ENCODE measurements around the gene TEAD1.
A peak's percentile ranks its signal among the peaks of the same experiment; 100 is the strongest.

Gene TEAD1

GRCh38 chr11:12786450-12786849, 112.2 kb downstream of the TEAD1 start:
- Histone ChIP-seq H3K27ac (ENCODE audit: low read depth, low read length) (no peak overlapping the region), H3K27me3 (ENCODE audit: control insufficient read depth in 1 of 2, insufficient read depth in 2 of 2, low read length in 2 of 2) (no peaks in the 10 kb centered on the region), H3K9me3 (ENCODE audit: low read length) (no peaks in the 10 kb centered on the region), H3K4me3 (ENCODE audit: low read depth in 1 of 2, low read length in 2 of 2) (no peak overlapping the region), H3K36me3 (ENCODE audit: insufficient read depth, low read length) (no peaks in the 10 kb centered on the region), H3K9ac (ENCODE audit: low read length) (no peak overlapping the region), H3K4me1 (ENCODE audit: insufficient read depth, low read length) (peaks cover 19% of the 10 kb centered on the region)

DNA sequence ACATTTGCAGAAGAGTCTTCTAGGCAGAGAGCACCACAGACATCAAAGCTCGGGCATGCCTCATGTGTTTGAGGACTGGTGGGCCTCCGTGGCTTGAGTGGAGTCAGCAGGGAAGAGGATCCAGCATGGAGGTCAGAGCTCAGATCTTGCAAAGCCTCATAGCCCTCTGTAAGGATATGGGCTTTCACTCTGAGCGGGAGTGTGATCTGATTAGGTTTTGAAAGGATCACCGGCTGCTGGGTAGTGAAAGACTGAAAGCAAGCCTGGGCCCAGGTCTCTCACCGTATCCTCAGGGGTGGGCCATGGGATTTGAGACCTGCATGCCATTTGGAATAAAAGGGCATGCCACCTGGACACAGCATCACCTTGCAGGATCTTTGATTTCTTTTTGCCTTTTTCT, 112.7 kb downstream of the TEAD1 start:
- Histone ChIP-seq H3K9me3 (ENCODE audit: low read length) (no peaks in the 10 kb centered on the region), H3K36me3 (ENCODE audit: insufficient read depth, low read length) (no peaks in the 10 kb centered on the region), H3K27ac (ENCODE audit: low read depth, low read length) (no peak overlapping the region), H3K4me1 (ENCODE audit: insufficient read depth, low read length) (peaks cover 19% of the 10 kb centered on the region), H3K9ac (ENCODE audit: low read length) (no peak overlapping the region), H3K27me3 (ENCODE audit: control insufficient read depth in 1 of 2, insufficient read depth in 2 of 2, low read length in 2 of 2) (no peaks in the 10 kb centered on the region), H3K4me3 (ENCODE audit: low read depth in 1 of 2, low read length in 2 of 2) (no peak overlapping the region)

GRCh38 chr11:12787847-12788246, 113.6 kb downstream of the TEAD1 start:
- Histone ChIP-seq H3K27me3 (ENCODE audit: control insufficient read depth in 1 of 2, insufficient read depth in 2 of 2, low read length in 2 of 2) (no peaks in the 10 kb centered on the region), H3K9ac (ENCODE audit: low read length) (no peak overlapping the region), H3K27ac (ENCODE audit: low read depth, low read length) (no peak overlapping the region), H3K9me3 (ENCODE audit: low read length) (no peaks in the 10 kb centered on the region), H3K4me1 (ENCODE audit: insufficient read depth, low read length) (peaks cover 19% of the 10 kb centered on the region), H3K4me3 (ENCODE audit: low read depth in 1 of 2, low read length in 2 of 2) (no peak overlapping the region), H3K36me3 (ENCODE audit: insufficient read depth, low read length) (no peaks in the 10 kb centered on the region)

DNA sequence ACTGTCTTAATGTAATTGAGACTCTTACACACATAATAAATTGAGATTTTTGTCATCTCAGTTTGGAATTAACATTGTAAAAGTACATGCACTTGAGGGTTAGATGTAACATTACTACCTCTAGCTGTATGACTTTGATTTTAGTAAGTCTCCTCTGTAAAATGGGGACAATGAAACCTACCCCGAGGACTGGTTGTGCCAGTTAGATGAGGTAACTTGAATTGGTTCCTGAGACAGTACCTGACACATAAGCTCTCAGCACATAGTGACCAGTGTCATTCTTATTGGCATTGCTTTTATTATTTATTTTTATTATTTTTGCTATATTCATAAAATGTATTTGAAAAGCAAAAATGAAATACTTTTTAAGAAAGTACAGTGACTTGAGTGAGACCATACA, 114.8 kb downstream of the TEAD1 start:
- Histone ChIP-seq H3K4me1 (ENCODE audit: insufficient read depth, low read length) (peaks cover 19% of the 10 kb centered on the region), H3K27ac (ENCODE audit: low read depth, low read length) (no peak overlapping the region), H3K36me3 (ENCODE audit: insufficient read depth, low read length) (no peaks in the 10 kb centered on the region), H3K4me3 (ENCODE audit: low read depth in 1 of 2, low read length in 2 of 2) (no peak overlapping the region), H3K27me3 (ENCODE audit: control insufficient read depth in 1 of 2, insufficient read depth in 2 of 2, low read length in 2 of 2) (no peaks in the 10 kb centered on the region), H3K9me3 (ENCODE audit: low read length) (no peaks in the 10 kb centered on the region), H3K9ac (ENCODE audit: low read length) (no peak overlapping the region)

GRCh38 chr11:12789596-12790215, 115.5 kb downstream of the TEAD1 start:
- H3K27me3 ChIP-seq (ENCODE audit: control insufficient read depth in 1 of 2, insufficient read depth in 2 of 2, low read length in 2 of 2): no peaks in the 10 kb centered on the region
- H3K9ac ChIP-seq (ENCODE audit: low read length): no peak overlapping the region
- H3K9me3 ChIP-seq (ENCODE audit: low read length): no peaks in the 10 kb centered on the region
- H3K4me1 ChIP-seq (ENCODE audit: insufficient read depth, low read length): peaks cover 18% of the 10 kb centered on the region
- H3K4me3 ChIP-seq (ENCODE audit: low read depth in 1 of 2, low read length in 2 of 2): no peak overlapping the region
- no peaks in the 10 kb centered on the region for H3K36me3 ChIP-seq (ENCODE audit: insufficient read depth, low read length)
- peak overlapping the region; percentile 26 for H3K27ac ChIP-seq (ENCODE audit: low read depth, low read length)

DNA sequence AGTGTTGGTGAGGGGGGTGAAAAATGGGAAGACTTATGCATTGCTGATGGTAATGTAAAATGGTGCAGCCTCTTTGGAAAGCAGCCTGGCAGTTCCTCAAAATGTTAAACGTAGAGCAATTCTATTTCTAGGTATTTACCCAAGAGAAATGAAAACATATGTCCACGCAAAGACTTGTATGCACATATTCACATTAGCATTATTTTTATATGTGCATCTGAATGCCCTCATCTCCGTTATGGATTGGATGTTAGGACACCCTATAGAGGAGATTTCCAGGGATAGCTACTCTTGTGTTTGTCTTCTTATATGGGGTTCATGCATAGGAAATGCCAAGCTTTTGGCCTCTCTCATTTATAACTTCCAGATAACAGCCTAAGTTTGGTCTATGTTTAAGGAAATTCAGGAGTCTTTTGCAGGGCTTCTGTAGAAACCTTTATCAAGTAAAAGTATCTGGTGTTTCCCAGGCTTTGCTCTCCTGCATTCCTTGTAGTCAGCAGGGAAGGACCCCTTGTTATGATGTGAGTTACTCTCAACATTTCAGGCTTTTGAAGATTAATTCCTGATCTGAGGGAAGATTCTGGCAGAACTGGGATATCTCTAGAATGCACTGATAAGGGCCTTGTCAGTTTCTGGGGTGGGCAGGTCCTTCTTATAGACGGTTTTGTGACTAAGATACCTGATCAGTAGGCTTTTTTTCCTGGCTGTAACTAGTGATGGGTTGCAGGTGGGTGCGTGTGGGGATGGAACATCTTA, 116.8 kb downstream of the TEAD1 start:
- H3K4me1 ChIP-seq (ENCODE audit: insufficient read depth, low read length): peaks cover 11% of the 10 kb centered on the region
- H3K4me3 ChIP-seq (ENCODE audit: low read depth in 1 of 2, low read length in 2 of 2): no peak overlapping the region
- H3K36me3 ChIP-seq (ENCODE audit: insufficient read depth, low read length): peaks cover 3% of the 10 kb centered on the region
- no peak overlapping the region for H3K9ac ChIP-seq (ENCODE audit: low read length)
- no peak overlapping the region for H3K27ac ChIP-seq (ENCODE audit: low read depth, low read length)
- H3K27me3 ChIP-seq (ENCODE audit: control insufficient read depth in 1 of 2, insufficient read depth in 2 of 2, low read length in 2 of 2): no peaks in the 10 kb centered on the region
- H3K9me3 ChIP-seq (ENCODE audit: low read length): no peaks in the 10 kb centered on the region

DNA sequence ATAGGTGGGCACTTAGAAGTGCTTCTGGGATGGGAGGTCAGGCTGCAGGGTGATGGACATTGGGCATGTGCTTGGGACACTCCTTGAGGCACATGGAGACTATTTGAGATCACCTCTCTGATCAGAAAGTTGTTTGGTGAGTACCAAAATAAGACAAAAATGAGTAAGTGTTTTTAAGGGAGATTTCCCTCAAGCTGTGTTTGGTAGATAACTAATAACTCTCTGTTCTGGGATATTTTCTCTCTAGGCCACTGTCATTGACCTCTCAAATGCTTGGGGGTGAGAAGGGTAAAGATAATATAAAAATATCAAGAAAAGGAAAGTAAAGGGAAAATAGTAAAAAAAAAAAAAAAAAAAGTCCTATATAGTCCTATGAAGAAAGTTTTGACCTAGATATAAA, 117.8 kb downstream of the TEAD1 start:
- H3K4me3 ChIP-seq (ENCODE audit: low read depth in 1 of 2, low read length in 2 of 2): no peak overlapping the region
- no peaks in the 10 kb centered on the region for H3K27me3 ChIP-seq (ENCODE audit: control insufficient read depth in 1 of 2, insufficient read depth in 2 of 2, low read length in 2 of 2)
- H3K9ac ChIP-seq (ENCODE audit: low read length): no peak overlapping the region
- peaks cover 3% of the 10 kb centered on the region for H3K36me3 ChIP-seq (ENCODE audit: insufficient read depth, low read length)
- no peaks in the 10 kb centered on the region for H3K9me3 ChIP-seq (ENCODE audit: low read length)
- no peak overlapping the region for H3K27ac ChIP-seq (ENCODE audit: low read depth, low read length)
- H3K4me1 ChIP-seq (ENCODE audit: insufficient read depth, low read length): peaks cover 11% of the 10 kb centered on the region

DNA sequence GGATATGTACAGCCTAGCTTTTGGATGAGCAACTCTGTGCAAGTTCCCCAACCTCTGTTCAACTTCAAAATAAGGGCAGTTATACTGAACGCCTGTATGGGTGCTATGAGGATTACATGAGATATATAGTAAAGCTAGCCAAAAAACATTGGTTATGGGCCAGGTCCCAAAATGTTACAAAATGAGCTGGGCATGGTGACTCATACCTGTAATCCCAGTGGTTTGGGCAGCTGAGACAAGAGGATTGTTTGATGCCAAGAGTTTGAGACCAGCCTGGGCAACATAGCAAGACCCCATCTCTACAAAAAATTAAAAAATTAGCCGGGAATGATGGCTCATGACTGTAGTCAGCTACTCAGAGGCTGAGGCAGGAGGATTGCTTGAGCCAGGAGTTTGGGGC, 118.4 kb downstream of the TEAD1 start:
- peaks cover 3% of the 10 kb centered on the region for H3K36me3 ChIP-seq (ENCODE audit: insufficient read depth, low read length)
- peak overlapping the region; percentile 45 for H3K27ac ChIP-seq (ENCODE audit: low read depth, low read length)
- H3K4me3 ChIP-seq (ENCODE audit: low read depth in 1 of 2, low read length in 2 of 2): no peak overlapping the region
- H3K9ac ChIP-seq (ENCODE audit: low read length): no peak overlapping the region
- H3K9me3 ChIP-seq (ENCODE audit: low read length): no peaks in the 10 kb centered on the region
- H3K4me1 ChIP-seq (ENCODE audit: insufficient read depth, low read length): peaks cover 11% of the 10 kb centered on the region
- no peaks in the 10 kb centered on the region for H3K27me3 ChIP-seq (ENCODE audit: control insufficient read depth in 1 of 2, insufficient read depth in 2 of 2, low read length in 2 of 2)

DNA sequence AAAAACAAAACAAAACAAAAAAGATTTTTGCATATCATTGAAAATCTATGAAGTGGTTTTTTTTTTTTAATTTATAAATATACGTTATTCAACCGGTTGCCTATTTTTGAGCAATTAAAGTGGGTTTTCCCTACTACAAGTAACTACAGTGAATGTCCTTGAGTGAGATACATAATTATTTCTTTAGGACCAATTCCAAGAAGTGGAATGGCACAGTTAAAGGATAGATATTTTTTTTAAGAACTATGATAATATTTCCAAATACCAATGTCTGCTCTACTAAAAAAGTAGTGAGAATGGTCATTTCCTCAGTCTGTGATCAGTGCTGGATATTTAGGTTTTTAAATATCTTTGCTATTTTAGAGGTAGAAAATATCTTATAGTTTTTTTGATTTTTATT, 118.8 kb downstream of the TEAD1 start:
- no peaks in the 10 kb centered on the region for H3K9me3 ChIP-seq (ENCODE audit: low read length)
- H3K27ac ChIP-seq (ENCODE audit: low read depth, low read length): no peak overlapping the region
- H3K27me3 ChIP-seq (ENCODE audit: control insufficient read depth in 1 of 2, insufficient read depth in 2 of 2, low read length in 2 of 2): no peaks in the 10 kb centered on the region
- no peak overlapping the region for H3K4me3 ChIP-seq (ENCODE audit: low read depth in 1 of 2, low read length in 2 of 2)
- peaks cover 11% of the 10 kb centered on the region for H3K4me1 ChIP-seq (ENCODE audit: insufficient read depth, low read length)
- peaks cover 3% of the 10 kb centered on the region for H3K36me3 ChIP-seq (ENCODE audit: insufficient read depth, low read length)
- H3K9ac ChIP-seq (ENCODE audit: low read length): no peak overlapping the region

- Histone ChIP-seq H3K4me1 (ENCODE audit: insufficient read depth, low read length) (peaks cover 15% of the 10 kb centered on the region), H3K9ac (ENCODE audit: low read length) (no peak overlapping the region), H3K36me3 (ENCODE audit: insufficient read depth, low read length) (peaks cover 3% of the 10 kb centered on the region), H3K27me3 (ENCODE audit: control insufficient read depth in 1 of 2, insufficient read depth in 2 of 2, low read length in 2 of 2) (no peaks in the 10 kb centered on the region), H3K9me3 (ENCODE audit: low read length) (no peaks in the 10 kb centered on the region), H3K4me3 (ENCODE audit: low read depth in 1 of 2, low read length in 2 of 2) (no peak overlapping the region), H3K27ac (ENCODE audit: low read depth, low read length) (no peak overlapping the region)
Observed at GRCh38 chr11:12793506-12793905, 119.3 kb downstream of the TEAD1 start.

DNA sequence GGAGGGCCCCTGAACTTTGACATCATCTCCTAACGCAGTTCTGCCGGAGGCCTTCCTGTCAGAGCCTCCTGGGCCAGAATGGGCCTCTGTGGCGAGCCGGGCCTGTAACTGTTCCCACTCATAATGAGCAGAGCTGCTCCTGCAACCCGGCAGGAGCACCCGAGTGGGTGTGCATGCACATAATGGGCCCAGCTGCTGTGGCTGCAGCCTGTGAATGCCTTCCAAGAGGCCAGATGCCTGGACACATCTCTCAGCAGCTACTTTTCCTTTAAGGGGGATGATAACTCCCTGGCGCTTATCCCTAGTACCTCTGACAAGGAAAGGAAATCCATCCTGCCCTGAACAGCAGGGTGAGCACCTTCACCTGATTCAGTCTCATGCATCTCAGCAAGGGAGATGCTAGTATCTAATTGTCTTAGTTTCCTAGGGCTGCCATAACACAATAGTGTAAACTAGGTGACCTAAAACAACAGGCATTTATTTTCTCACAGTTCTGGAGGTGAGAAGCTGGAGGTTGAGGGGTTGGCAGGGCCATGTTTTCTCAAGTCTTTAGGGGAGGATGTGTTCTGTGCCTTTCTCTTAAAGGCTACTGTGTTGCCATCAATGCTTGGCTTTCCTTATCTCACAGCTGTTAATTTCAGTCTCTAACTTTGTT, 120.5 kb downstream of the TEAD1 start:
- Histone ChIP-seq H3K27ac (ENCODE audit: low read depth, low read length) (peak overlapping the region; percentile 19), H3K9me3 (ENCODE audit: low read length) (no peaks in the 10 kb centered on the region), H3K4me1 (ENCODE audit: insufficient read depth, low read length) (peaks cover 19% of the 10 kb centered on the region), H3K4me3 (ENCODE audit: low read depth in 1 of 2, low read length in 2 of 2) (no peak overlapping the region), H3K36me3 (ENCODE audit: insufficient read depth, low read length) (peaks cover 3% of the 10 kb centered on the region), H3K27me3 (ENCODE audit: control insufficient read depth in 1 of 2, insufficient read depth in 2 of 2, low read length in 2 of 2) (no peaks in the 10 kb centered on the region), H3K9ac (ENCODE audit: low read length) (no peak overlapping the region)
